Measurements from ENCODE around the gene WIPF1.
"Not testable (repeated sequence)": the region's sequence is repeated elsewhere in the genome, so short reads cannot be mapped to it uniquely, and the experiment has no call there.

Gene WIPF1

DNA sequence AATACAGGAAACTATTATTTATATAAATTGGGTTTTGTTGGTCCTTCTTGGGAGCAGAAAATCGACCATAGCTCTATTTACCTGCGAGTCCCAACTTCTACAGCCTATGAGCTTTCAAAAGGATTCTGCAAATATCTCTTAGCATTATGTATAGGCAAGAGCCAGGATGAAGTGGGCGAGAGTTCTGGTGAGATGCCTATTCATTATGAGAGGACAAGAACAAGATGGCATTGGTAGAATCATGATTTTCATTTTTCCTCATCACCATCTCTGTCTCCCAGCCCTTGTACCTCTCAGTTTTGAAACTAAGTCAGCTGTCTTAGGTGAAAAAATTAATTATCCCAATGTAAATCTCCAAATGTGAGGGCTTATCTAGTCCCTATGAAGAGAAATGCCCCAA, 25.0 kb downstream of the WIPF1 start:
- no peak for DNase-seq (ENCODE audit: low read depth in 2 of 2)

- no peak for DNase-seq (ENCODE audit: low read depth in 2 of 2)
Observed at GRCh38 chr2:174571669-174572323, 25.8 kb downstream of the WIPF1 start.

- no peak for DNase-seq (ENCODE audit: low read depth in 2 of 2)
Observed at GRCh38 chr2:174570318-174570958, 27.2 kb downstream of the WIPF1 start.

DNA sequence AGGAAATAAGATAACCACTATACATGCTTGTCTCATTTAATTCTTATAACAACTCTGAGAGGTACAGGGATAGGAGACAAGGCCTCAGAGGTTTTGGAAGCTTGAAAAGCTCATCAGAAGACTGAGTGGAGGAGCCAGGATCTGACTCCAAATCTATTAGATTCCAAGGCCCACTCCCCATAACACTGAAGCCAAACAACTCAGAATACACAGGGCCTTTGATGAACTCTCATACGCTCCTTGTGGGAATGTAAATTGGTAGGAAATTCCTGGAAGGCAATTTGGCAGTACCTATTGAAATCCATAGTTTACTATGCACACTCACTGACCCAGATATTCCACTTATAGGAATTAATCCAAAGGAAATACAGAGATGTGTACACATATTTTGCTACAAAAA, 27.9 kb downstream of the WIPF1 start:
- no peak for DNase-seq (ENCODE audit: low read depth in 2 of 2)

GRCh38 chr2:174568425-174568824, 29.2 kb downstream of the WIPF1 start:
- no peak for DNase-seq (ENCODE audit: low read depth in 2 of 2)

GRCh38 chr2:174566871-174567270, 30.7 kb downstream of the WIPF1 start:
- no peak for DNase-seq (ENCODE audit: low read depth in 2 of 2)

GRCh38 chr2:174563530-174564282, 33.9 kb downstream of the WIPF1 start:
- no peak for DNase-seq (ENCODE audit: low read depth in 2 of 2)

GRCh38 chr2:174561972-174562370, 35.6 kb downstream of the WIPF1 start:
- no peak for DNase-seq (ENCODE audit: low read depth in 2 of 2)

DNA sequence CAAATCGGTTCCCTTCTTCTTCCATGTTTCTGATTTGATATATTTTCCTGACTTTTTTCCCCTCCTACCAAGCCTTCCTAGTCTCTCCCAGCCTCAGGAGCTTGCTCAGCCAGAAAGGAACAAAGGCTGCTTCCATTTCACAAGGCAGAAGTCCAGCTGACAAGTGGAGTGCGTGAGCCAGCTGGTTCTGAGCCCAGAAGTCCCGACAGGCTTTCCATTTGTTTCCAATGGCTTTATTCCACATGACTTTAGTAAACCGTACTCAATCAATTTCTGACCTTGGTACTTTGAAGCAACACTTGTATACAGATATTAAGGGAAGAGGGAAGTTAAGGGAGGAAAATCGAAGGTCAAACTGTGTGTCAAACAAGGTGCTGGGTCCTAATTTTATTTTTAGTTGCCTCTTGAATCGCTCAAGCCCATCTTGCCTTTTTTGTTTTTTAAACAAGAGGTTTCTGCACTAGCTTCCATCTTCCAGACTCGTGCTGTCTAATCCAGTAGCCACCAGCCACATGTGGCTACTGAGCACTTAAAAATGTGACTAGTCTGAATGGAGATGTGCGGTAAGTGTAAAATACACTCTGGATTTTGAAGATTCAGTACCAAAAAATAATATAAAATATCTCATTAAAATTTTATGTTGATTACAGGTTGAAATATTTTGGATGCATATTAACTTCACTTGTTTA, 36.2 kb downstream of the WIPF1 start:
- no peak for DNase-seq (ENCODE audit: low read depth in 2 of 2)

DNA sequence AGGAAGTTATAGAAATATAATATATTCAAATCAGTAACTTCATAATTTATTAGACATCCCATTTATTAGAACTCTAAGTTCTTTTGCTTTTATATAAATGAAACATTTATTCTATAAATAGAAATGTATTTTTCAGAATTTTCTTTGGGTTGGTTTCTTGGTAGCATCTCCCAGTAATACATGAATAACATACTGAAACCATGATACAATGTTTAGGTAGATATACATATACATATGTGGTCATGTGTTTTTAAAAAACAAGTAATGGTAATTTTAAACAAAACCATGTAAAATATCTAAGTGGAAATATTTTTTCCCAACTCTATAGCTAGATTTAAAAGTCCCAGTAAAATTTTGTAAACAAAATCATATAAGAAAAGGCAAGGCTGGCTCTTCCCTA, 36.9 kb downstream of the WIPF1 start:
- no peak for DNase-seq (ENCODE audit: low read depth in 2 of 2)

- no peak for DNase-seq (ENCODE audit: low read depth in 2 of 2)
Observed at GRCh38 chr2:174555998-174556397, 41.6 kb downstream of the WIPF1 start.

GRCh38 chr2:174554529-174555150, 43.0 kb downstream of the WIPF1 start:
- no peak for DNase-seq (ENCODE audit: low read depth in 2 of 2)

DNA sequence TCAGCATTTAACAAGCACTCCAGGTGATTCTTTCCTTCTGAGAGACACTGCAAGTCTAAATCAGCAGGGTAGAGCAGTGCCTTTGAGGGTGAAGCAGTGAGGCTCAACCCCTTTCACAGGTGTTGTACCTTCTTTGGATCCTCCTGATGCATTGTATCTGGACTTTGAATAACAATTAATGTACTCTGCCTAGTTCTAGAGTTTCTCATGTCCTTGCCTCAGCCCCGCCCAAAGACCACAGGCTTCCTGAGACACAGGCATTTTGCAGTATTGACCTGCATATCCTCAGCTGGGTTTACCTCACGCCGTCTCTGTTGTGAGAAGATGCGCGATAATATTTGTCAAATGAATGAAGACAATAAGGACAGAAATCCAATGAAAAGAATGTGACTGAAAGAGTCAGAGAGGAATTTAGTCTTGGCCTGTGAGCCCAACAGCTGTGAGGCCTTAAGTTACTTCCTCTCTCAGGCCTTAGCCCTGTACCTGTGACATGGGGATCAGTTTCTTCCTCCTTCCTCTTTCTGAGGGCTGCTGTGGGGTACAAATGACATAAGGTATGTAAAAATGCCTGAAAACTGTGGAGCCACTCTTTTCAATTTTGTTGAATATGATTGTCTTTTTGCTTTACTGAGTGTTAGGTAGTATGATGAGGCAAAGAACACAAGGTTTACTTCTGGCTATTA, 43.7 kb downstream of the WIPF1 start:
- DNase-seq (ENCODE audit: low read depth in 2 of 2), result no peak

DNA sequence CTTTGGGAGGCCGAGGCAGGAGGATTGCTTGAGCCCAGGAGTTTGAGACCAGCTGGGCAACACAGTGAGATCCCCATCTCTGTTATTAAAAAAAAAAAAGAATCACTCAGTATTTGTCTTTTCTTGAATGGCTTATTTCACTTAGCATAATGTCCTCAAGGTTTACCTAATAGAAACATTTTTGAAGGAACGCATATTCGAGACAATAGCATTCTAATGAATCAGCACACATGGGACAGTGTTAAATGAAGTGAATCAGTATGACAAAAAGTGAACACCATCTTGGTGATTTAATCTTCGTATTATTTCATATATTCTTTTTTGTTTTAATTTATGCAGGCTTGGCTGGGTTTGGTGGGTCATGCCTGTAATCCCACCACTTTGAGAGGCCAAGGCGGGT, 44.7 kb downstream of the WIPF1 start:
- DNase-seq (ENCODE audit: low read depth in 2 of 2), result no peak

DNA sequence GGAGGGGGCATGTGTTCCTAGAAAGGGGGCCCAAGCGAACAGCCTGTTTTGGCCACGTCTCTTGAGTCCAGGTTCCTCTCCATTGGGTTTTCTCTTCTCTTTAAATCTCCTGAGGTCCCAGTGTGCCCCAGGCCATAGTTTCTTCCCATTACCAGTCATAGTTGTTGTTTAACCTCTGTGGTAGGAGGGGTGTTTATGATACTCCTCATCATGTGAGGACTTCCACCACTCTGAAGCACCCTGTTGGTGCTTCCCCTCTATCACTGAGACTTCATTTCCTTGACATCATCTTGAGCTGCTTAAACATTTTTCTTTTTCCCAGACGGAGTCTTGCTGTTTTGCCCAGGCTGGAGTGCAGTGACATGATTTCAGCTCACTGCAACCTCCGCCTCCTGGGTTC, 45.9 kb downstream of the WIPF1 start:
- no peak for DNase-seq (ENCODE audit: low read depth in 2 of 2)

DNA sequence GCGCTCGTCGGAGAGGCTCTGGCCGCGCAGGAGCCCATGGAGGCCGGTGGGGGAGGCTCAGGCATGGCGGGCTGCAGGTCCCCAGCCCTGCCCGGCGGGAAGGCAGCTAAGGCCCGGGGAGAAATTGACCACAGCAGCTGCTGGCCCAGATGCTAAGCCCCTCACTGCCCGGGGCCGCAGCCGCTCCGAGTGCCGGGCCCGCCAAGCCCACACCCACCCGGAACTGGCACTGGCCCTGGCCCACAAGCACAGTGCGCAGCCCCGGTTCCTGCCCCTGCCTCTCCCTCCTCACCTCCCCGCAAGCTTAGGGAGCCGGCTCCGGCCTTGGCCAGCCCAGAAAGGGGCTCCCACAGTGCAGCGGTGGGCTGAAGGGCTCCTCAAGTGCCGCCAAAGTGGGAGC, 49.0 kb downstream of the WIPF1 start:
- not testable (repeated sequence) for DNase-seq (ENCODE audit: low read depth in 2 of 2)

- DNase-seq (ENCODE audit: low read depth in 2 of 2), result not testable (repeated sequence)
Observed at GRCh38 chr2:174548021-174548420, 49.6 kb downstream of the WIPF1 start.

DNA sequence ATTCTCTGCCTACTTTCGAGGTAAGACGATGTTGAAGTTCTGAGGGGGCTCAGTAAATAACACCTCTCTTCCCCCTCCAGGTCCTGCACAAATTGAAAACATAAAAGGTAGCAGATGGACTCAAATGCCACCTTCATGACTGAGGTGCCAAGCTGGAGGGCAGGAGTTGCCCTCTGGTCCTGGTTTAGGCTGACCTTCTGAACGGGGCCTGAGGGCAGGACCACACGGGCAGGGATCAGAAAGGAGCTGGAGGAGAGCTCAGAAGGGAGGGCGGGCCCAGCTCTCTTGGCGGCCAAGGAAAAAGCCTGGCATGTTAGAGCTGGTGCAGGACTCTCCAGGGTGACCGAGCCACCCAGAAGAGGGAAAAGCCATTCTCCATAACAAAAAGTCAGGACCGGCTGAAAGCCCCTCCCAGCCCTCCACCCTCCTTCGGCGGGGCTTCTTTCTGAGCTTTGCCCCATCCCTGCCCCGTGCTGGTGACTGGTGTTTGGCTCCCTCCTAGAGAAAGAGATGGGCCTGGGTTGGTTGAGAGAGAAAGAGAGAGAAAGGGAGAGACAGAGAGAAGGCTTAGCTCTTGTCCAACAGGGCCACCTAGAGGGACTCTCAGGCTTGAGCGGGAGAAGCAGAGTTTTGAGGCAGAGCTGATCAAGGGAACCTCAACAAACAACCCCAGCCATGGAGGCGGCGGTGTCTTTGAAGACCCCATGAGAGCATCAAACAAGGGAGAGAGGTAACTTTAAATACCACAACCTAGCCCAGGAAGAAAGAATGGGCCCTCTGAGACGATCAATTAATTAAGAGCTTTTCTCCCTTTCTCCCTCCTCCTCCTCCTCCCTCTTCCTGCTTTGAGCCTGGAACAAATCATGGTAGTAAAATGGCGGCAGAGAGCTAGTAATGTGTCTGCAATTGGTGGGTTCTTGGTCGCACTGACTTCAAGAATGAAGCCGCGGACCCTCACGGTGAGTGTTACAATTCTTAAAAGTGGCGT, 50.8 kb downstream of the WIPF1 start:
- DNase-seq (ENCODE audit: low read depth in 2 of 2), result peak in 1 of 2 donors; percentile 8

GRCh38 chr2:174545240-174545639, 52.4 kb downstream of the WIPF1 start:
- DNase-seq (ENCODE audit: low read depth in 2 of 2), result no peak

DNA sequence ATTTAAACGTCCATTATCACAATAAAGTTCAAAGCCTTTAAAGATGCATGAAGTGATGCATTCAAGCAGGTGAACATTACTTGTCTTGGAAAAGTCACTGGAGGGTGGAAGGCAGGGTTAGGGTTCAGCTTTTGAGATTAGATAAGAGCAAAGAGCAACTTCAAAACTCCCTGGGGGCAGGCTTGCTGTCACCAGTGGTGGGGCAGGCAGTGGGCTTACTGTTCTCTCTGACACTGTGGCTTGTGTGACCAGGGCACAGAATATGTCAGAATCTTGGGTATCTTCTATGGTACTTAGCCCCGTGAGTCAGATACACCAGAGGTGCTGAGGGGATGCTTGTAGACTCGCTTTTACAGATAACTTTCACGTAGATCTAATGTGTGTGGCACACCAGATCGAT, 52.8 kb downstream of the WIPF1 start:
- DNase-seq (ENCODE audit: low read depth in 2 of 2), result no peak
